T47D (cell line): ENCODE results near the gene NOXA1.

ENCODE experiments used
- DNase-seq, 2 experiments: peaks; one replicate each; pipeline versions ENCODE4 v3.0.0 to v3.0.0-alpha.2; 2011 to 2012; ENCODE audit warnings: low read depth in 1 of 2, low spot score in 1 of 2
- JUND ChIP-seq: IDR thresholded peaks from 2 replicates; pipeline ENCODE4 v1.6.1; 2012; ENCODE audit warnings: low read depth
- in situ Hi-C: cut with HindIII; loops from 2 replicates; pipeline ENCODE4 v1.10.0; 2016; ENCODE audit warnings: low sequenced_read_pairs, low pct_unique_long_range_greater_than_20kb

Gene NOXA1

DNA sequence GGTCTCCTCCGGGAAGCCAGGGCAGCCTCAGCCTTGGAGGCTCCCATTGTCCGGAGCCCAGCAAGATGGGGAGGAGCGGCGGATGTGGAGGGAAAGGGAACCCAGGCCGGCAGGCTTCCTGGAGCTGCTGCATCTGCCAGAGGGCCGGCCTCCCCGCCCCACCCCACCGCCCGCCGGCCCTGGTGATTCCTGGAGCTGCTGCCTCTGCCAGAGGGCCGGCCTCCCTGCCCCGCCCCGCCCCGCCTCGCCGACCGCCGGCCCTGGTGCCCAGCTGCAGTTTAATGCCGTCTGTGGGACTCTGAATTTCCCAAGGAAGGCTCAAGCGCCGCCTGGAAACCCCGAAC, 31.8 kb upstream of the NOXA1 start:
- no peak for TF ChIP-seq JUND
- no peak for DNase-seq
- in situ Hi-C loops, result no loop called here

DNA sequence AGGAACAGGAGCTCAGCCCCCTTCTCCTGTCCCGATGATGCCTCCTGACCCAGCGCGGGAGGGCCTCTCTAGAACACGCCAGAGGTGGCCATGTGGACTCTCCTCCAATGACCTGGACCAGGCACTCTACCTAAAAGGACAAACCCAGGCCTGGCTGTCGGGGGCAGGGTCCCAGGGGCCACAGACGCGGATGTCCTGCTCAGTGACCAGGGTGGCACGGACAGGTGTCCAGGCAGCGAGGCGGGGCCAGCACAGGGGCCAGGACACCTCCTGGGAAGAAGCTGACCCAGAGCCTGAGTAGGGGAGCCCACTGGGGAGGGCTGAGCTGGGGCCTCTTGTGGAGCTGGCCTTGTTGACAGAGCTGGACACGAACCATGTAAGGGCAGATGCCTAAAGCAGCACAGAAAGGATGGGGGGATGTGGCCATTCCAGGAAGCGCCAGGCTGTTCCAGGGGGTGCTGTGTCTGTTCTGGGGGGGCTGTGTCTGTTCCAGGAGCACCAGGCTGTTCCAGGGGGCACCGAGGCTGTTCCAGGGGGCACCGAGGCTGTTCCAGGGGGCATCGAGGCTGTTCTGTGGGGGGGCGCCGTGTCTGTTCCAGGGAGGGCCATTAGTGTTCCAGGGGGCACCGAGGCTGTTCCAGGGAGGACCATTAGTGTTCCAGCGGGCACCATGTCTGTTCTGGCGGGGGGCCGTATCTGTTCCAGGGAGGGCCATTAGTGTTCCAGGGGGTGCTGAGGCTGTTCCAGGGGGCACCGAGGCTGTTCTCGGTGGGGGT, 30.8 kb upstream of the NOXA1 start:
- DNase-seq, result no peak
- in situ Hi-C loops, result no loop called here

DNA sequence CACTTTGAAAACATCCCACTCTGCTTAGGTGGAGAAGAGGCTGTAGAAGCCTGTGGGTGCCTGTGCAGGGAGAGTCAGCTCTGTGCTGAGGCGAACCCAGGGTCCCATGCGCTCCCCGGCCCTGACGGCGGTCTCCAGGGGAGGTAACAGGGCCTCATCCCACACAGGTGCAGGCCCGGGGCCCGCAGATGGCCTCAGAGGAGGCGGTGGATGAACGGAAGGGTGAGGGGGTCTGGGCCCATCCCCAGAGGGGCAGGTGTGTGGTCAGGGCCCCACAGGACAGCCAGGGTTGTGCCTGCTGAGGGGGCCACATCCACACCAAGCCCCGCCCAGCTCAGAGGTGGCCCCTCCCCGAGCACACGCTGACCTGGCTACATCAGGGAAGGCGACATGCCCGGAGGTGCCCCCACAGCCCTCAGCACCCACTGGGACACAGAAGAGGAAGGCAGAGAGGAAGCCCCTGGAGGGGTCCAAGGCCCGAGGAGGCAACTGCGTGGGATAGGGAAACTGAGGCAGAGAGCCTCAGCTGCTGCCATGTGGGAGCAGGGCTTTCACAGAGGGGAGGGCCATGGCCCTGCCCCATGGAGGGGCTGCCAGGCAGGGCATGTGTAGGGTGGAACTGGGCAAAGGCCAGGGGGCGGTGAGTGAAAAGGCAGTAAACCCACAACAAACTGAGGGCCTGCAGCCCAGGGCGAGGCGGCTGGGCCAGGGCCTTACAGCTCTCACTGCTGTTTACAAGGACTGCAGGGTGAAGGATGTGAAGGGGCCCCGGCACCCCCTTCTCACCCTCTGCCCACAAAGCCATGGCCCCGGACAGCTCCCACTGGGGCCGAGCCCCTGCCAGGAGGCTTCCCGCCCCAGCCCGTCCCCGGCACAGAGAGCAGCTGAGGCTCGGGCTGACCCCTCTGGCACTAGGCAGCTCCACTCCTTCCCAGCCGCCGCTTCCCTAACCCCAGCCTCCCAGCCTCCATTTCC, 29.7 kb upstream of the NOXA1 start:
- in situ Hi-C loops, result no loop called here
- no peak for DNase-seq
- no peak for TF ChIP-seq JUND

More for the DNA sequence above, 30.8 kb upstream of the NOXA1 start:
- no peak for TF ChIP-seq JUND

DNA sequence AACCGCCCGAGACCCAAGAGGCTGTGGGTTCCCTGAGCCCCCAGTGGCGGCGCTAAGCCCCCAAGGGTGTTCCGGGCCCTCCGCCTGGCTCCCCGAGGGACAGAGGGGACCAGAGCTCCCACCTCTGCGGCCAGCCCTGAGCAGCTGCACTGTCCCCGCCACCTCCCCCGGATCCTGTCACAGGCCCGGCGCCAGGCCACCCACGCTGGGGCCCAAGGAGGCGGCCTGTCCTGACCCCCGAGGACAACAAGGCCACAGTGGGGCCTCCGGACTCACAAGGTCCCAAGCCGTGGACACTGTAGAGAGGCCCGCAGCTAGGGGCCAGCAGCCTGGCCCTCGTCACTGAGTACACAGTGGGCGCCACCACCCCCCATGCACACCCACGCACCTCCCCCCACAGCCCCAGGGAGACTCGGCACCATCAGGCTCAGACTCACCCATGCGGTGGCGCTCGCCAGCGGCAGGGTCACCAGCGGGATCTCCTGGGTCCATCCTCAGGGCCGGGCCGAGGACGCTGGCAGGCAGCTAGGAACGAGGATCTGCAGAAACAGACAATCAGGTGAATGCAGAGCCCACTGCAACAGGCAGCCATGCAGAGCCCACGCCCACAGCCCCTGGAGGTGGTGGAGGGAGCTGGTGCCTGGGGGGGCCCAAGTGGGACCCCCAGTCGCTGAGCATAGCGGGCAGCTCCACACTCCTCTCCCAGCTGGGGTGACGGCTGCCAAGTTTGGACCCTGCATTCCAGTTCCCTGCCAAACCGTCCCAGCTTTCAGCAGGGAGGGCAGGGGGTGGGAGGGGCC, 28.1 kb upstream of the NOXA1 start:
- TF ChIP-seq JUND, result no peak
- in situ Hi-C loops, result no loop called here
- no peak for DNase-seq

- DNase-seq, result no peak
- in situ Hi-C loops, result no loop called here
Measured at GRCh38 chr9:137395666-137396010, 27.6 kb upstream of the NOXA1 start.

DNA sequence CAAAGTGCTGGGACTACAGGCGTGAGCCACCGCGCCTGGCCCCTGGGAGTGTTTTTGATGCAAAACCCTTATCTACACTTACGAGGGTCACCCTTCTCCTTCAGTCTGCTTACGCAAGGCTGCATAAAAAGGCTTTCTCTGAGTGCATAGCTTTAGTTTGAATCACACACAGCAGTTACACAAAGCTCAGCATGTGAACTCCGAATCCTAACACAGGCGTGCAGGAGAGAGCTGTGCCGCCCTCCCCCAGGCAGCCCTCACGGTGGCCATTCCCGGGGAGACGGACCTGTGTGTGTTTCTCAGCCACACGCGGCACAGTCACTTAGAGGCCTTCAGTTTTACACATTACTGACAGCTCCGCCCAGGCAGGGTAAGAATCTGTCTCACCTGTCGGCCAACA, 27.0 kb upstream of the NOXA1 start:
- no peak for DNase-seq
- in situ Hi-C loops, result no loop called here
- TF ChIP-seq JUND, result no peak

More at GRCh38 chr9:137395666-137396010, 27.6 kb upstream of the NOXA1 start:
- TF ChIP-seq JUND, result no peak

DNA sequence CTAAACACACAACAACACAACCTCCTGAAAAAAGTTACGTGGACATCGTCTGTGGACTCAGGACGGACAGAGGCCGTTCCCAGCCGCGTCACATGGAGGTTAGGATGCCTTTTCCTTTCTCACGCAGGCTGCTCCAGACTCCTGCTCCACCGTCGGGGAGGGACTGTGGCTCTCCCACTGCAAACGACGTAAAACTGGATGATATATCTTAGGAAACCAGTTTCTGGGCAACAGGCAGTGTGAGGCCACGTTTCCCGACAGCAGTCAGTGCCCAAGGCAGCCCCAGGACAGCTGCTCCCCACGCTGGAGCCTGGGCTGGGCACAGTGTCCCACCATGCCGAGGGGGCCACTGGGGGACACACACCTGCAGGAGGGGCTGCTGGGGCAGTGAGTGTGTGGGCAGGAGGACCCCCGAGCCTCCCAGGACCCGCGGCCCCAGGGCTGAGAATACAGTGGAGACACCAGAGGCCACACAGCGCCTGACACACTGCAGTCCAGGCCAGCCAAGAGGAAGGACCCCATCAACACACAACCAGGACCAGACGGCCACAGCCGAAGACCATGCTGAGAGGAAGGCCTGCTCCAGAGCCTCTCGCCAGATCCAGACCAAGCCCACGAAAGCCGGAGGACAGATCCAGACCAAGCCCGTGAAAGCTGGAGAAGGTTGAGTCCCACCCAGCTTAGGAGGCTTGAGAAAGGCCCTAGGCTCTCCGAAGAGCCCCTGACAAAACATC, 26.4 kb upstream of the NOXA1 start:
- in situ Hi-C loops, result no loop called here
- no peak for DNase-seq

GRCh38 chr9:137397675-137398423, 25.3 kb upstream of the NOXA1 start:
- in situ Hi-C loops, result no loop called here
- no peak for DNase-seq
- no peak for TF ChIP-seq JUND

More for the DNA sequence above, 26.4 kb upstream of the NOXA1 start:
- no peak for TF ChIP-seq JUND

DNA sequence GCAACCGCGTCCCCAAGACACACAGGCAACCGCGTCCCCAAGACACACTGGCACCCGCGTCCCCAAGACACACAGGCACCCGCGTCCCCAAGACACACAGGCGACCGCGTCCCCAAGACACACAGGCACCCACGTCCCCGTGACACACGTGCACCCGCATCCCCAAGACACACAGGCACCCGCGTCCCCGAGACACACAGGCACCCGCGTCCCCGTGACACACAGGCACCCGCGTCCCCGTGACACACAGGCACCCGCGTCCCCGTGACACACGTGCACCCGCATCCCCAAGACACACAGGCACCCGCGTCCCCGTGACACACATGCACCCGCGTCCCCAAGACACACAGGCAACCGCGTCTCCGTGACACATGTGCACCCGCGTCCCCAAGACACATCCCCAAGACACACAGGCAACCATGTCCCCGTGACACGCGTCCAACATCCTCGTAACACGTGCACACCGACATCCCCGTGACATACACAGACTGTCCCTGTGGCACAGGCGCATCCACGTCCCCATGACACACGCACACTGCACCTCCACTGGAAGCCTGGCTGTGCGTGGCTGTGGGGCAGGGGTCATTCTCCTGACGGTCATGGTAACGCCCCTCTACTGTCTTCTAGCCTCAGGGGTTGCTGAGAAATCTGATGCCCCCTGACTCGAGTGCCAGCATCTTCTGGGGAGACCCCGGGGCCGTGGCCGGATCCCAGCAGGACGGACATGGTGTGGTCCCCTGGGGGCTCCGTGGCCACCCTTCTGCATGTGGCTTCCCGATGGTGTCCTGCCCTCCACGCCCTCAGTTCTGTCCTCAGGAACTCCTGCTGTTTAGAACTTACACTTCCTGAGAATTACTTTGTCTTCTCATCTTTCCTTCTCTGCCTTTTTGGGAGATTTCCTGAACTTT, 24.4 kb upstream of the NOXA1 start:
- no peak for DNase-seq
- TF ChIP-seq JUND, result no peak
- in situ Hi-C loops, result no loop called here

DNA sequence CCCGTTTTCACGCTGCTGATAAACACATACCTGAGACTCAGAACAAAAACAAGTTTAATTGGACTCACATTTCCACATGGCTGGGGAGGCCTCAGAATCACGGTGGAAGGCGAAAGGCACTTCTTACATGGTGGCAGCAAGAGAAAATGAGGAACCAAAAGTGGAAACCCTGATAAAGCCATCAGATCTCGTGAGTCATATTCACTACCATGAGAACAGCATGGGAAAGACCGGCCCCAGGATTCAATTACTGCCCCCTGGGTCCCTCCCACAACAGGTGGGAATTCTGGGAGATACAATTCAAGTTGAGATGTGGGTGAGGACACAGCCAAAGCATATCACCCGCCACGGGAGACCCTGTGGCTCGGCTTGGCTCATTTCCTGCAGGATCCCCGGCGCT, 20.4 kb upstream of the NOXA1 start:
- no peak for TF ChIP-seq JUND
- in situ Hi-C loops, result no loop called here
- no peak for DNase-seq
